Measurements from ENCODE around the gene MFSD8. TPM values are rescaled to one million over a fixed set of nuclear protein-coding genes. Genes with fewer than 3 reads are reported as not detected.

Gene MFSD8
- total and polyA plus RNA-seq, 2 of the 8 experiments (the other 6 are each of a cell fraction or from before 2014, with no cell fraction given): 9.2 to 15.8 TPM

DNA sequence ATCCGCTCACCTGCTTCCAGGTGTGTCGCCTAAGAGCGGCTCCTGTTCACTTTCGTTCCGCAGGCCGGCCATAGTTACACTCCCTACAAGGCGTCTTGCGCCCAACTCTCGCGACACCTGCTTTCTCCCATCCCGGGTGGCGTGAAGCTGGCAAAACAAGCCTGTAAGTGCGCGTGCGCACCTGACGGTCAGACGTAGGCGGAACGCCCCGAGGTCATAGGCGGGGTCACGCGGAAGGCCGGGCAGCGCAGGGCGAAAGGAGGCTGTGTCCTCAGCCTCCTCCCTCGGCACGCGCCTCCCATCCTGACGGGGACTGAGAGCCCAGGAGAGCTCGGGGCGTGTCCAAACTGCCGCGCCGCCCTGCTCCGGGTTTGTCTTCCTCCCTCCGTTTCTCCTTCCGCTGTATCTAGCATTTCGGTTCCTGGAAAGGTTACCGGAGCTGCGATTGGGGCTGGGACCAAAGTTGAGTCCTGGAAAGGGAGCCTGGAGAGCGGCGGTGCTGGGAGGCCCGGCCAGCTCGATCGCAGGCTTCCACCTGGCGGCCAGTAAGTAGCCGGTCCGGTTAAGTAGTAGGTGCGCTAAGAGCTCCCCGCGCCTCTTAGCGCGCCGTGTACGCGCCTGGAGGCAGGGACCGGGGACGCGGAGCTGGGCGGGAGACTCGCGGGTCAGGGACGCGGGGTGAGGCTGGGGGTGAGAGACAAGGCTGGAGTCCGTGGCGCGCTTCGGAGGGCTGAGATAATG, at the start of gene MFSD8, which contains the start of gene ABHD18 (continued):
- no peak for TF ChIP-seq SIX5 (IDR thresholded peaks at IDR 0.05; ENCODE audit: low read depth, low read length)
- TF ChIP-seq, protein P1, sequence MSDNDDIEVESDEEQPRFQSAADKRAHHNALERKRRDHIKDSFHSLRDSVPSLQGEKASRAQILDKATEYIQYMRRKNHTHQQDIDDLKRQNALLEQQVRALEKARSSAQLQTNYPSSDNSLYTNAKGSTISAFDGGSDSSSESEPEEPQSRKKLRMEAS (IDR thresholded peaks at IDR 0.05): peak; percentile 94
- no peak for TF ChIP-seq EZH2 (IDR thresholded peaks at IDR 0.05; ENCODE audit: low read depth, low read length, severe bottlenecking)
- peak; percentile 90 for TF ChIP-seq YY1 (IDR thresholded peaks at IDR 0.05; ENCODE audit: low read depth, low read length)
- TF ChIP-seq KDM1A (IDR thresholded peaks at IDR 0.05; ENCODE audit: borderline replicate concordance, low read length): no peak
- TF ChIP-seq RFX5 (IDR thresholded peaks at IDR 0.05; ENCODE audit: borderline replicate concordance, low read depth, low read length): no peak

All from H1 (cell line).